Measurements from ENCODE around the gene ACVR1C. TPM values are rescaled to one million over a fixed set of nuclear protein-coding genes. Genes with fewer than 3 reads are reported as not detected.

Gene ACVR1C
- total RNA-seq, 6 experiments from 2014 or later = 0.37 to 3.9 (median 1.9) TPM

GRCh38 chr2:157559890-157560289 is 68.8 kb downstream of the ACVR1C start:
- ATAC-seq (no peak), DNase-seq (no peak)
- TF ChIP-seq POLR2A (IDR thresholded peaks at IDR 0.05) (no peak), CTCF (IDR thresholded peaks at IDR 0.05) (no peak)
- 29% methylated on average over 2 of the region's 2 CpGs for WGBS (ENCODE audit: insufficient coverage, low coverage, low lambda C conversion rate, missing lambda C conversion rate)
- no peaks in the 10 kb centered on the region for H3K9me3 ChIP-seq
- H3K27ac ChIP-seq = no peak overlapping the region
- intact Hi-C loops (cut with DNase I) = no loop called here
- H3K4me1 ChIP-seq = no peaks in the 10 kb centered on the region
- no peak overlapping the region for H3K4me3 ChIP-seq
- H3K36me3 ChIP-seq = no peaks in the 10 kb centered on the region
- H3K27me3 ChIP-seq = no peaks in the 10 kb centered on the region

GRCh38 chr2:157559461-157559860 is 69.2 kb downstream of the ACVR1C start:
- H3K4me1 ChIP-seq = no peaks in the 10 kb centered on the region

GRCh38 chr2:157559061-157559460 is 69.6 kb downstream of the ACVR1C start:
- DNase-seq (no peak), ATAC-seq (no peak)
- Histone ChIP-seq H3K27me3 (no peaks in the 10 kb centered on the region), H3K36me3 (no peaks in the 10 kb centered on the region), H3K27ac (no peak overlapping the region), H3K9me3 (no peaks in the 10 kb centered on the region), H3K4me3 (no peak overlapping the region), H3K4me1 (no peaks in the 10 kb centered on the region)
- intact Hi-C loops (cut with DNase I) = no loop called here
- 61% methylated on average over 3 of the region's 3 CpGs for WGBS (ENCODE audit: insufficient coverage, low coverage, low lambda C conversion rate, missing lambda C conversion rate)
- TF ChIP-seq POLR2A (IDR thresholded peaks at IDR 0.05) (no peak), CTCF (IDR thresholded peaks at IDR 0.05) (no peak)

More at GRCh38 chr2:157559461-157559860, 69.2 kb downstream of the ACVR1C start:
- TF ChIP-seq CTCF (IDR thresholded peaks at IDR 0.05) = no peak
- no peak for TF ChIP-seq POLR2A (IDR thresholded peaks at IDR 0.05)
- no peak overlapping the region for H3K4me3 ChIP-seq
- no peaks in the 10 kb centered on the region for H3K36me3 ChIP-seq
- WGBS (ENCODE audit: insufficient coverage, low coverage, low lambda C conversion rate, missing lambda C conversion rate) = 49% methylated on average over 3 of the region's 3 CpGs
- intact Hi-C loops (cut with DNase I) = no loop called here
- ATAC-seq (no peak), DNase-seq (no peak)
- H3K9me3 ChIP-seq = no peaks in the 10 kb centered on the region
- no peaks in the 10 kb centered on the region for H3K27me3 ChIP-seq
- H3K27ac ChIP-seq = no peak overlapping the region

- Histone ChIP-seq H3K4me1 (no peaks in the 10 kb centered on the region), H3K27me3 (no peaks in the 10 kb centered on the region), H3K27ac (no peak overlapping the region), H3K9me3 (no peaks in the 10 kb centered on the region), H3K4me3 (no peak overlapping the region), H3K36me3 (no peaks in the 10 kb centered on the region)
- ATAC-seq (no peak), DNase-seq (no peak)
- intact Hi-C loops (cut with DNase I) = no loop called here
- whole genome bisulfite sequencing (ENCODE audit: insufficient coverage, low coverage, low lambda C conversion rate, missing lambda C conversion rate) = 53% methylated on average over 1 of the region's 1 CpG
- TF ChIP-seq CTCF (IDR thresholded peaks at IDR 0.05) = no peak
- no peak for TF ChIP-seq POLR2A (IDR thresholded peaks at IDR 0.05)
Measured at GRCh38 chr2:157557770-157558169, 70.9 kb downstream of the ACVR1C start.

- H3K27ac ChIP-seq = no peak overlapping the region
- no peaks in the 10 kb centered on the region for H3K36me3 ChIP-seq
- 88% methylated on average over 4 of the region's 5 CpGs for WGBS (ENCODE audit: insufficient coverage, low coverage, low lambda C conversion rate, missing lambda C conversion rate)
- TF ChIP-seq CTCF (IDR thresholded peaks at IDR 0.05) = no peak
- no peak for TF ChIP-seq POLR2A (IDR thresholded peaks at IDR 0.05)
- intact Hi-C loops (cut with DNase I) = no loop called here
- H3K4me1 ChIP-seq = no peaks in the 10 kb centered on the region
- no peaks in the 10 kb centered on the region for H3K27me3 ChIP-seq
- no peak overlapping the region for H3K4me3 ChIP-seq
- no peak for DNase-seq
- H3K9me3 ChIP-seq = no peaks in the 10 kb centered on the region
- ATAC-seq = no peak
Measured at GRCh38 chr2:157540102-157540501, 88.6 kb downstream of the ACVR1C start.

All from right lobe of liver (tissue), 6 donors.